HUDEP-2 (cell line): Measurements from ENCODE around the gene ECPAS.
"Not testable (repeated sequence)": the region's sequence is repeated elsewhere in the genome, so short reads cannot be mapped to it uniquely, and the experiment has no call there.

Experiments
- DNase-seq, 76 experiments: peaks; one replicate each; lab custom pipeline; 2025; ENCODE audit not compliant: unreplicated experiment in 76 of 76; lab: John Stamatoyannopoulos, UW

Gene ECPAS

GRCh38 chr9:111356481-111357244 is 127.5 kb downstream of the ECPAS start:
- DNase-seq, result peak in 1 of 76 experiments; percentile 6

- no peak for DNase-seq
Observed at GRCh38 chr9:111352545-111352944, 131.6 kb downstream of the ECPAS start.

GRCh38 chr9:111350556-111350955 is 133.6 kb downstream of the ECPAS start:
- no peak for DNase-seq

- no peak for DNase-seq
Observed at GRCh38 chr9:111349766-111350165, 134.4 kb downstream of the ECPAS start.

- no peak for DNase-seq
Observed at GRCh38 chr9:111348821-111349271, 135.3 kb downstream of the ECPAS start.

- DNase-seq, result not testable (repeated sequence)
Observed at GRCh38 chr9:111334318-111334863, 149.8 kb downstream of the ECPAS start.

GRCh38 chr9:111330124-111330523 is 154.1 kb downstream of the ECPAS start, which contains the start of gene OR2K2:
OR2K2 (minus strand) TSS chr9:111330224; CDS start chr9:111328433, 1,791 bp downstream.
- no peak for DNase-seq

- DNase-seq, result no peak
Observed at GRCh38 chr9:111320631-111321030, 163.6 kb downstream of the ECPAS start.

- no peak for DNase-seq
Observed at GRCh38 chr9:111316796-111317195, 167.4 kb downstream of the ECPAS start.
